ENCODE results near the gene YWHAB. TPM values are rescaled to one million over a fixed set of nuclear protein-coding genes. Genes with fewer than 3 reads are reported as not detected.
"Not testable (repeated sequence)": the region's sequence is repeated elsewhere in the genome, so short reads cannot be mapped to it uniquely, and the experiment has no call there.

The YWHAB gene
- total and polyA plus RNA-seq, 2 donors (not counting 3 experiments of a cell fraction or from before 2014, with no cell fraction given), result 65.9 to 255 TPM

GRCh38 chr20:44869471-44869870 lies 16.0 kb upstream of the YWHAB start:
- Histone ChIP-seq H3K4me1 (ENCODE audit: control insufficient read depth, extremely low read depth, insufficient read depth, low read length) (no peaks in the 10 kb centered on the region), H3K9me3 (replicated peaks; ENCODE audit: control insufficient read depth, insufficient read depth, low read length) (no peaks in the 10 kb centered on the region), H3K36me3 (ENCODE audit: control insufficient read depth in 2 of 2, extremely low read depth in 1 of 2, insufficient read depth in 2 of 2, low read length in 2 of 2) (no peaks in the 10 kb centered on the region), H2AFZ (ENCODE audit: low read depth, low read length) (no peak overlapping the region), H3K4me3 (replicated peaks in 1 of 3; ENCODE audit: insufficient read depth in 1 of 3, low read depth in 1 of 3, low read length in 3 of 3) (no peak overlapping the region), H3K4me2 (ENCODE audit: insufficient read depth, low read length) (no peak overlapping the region), H3K9me1 (replicated peaks; ENCODE audit: control insufficient read depth, extremely low read depth, insufficient read depth, low read length) (no peaks in the 10 kb centered on the region), H3K27me3 (ENCODE audit: control insufficient read depth in 2 of 2, insufficient read depth in 2 of 2, low read length in 2 of 2) (peaks cover 8 to 14% of the 10 kb centered on the region in 2 experiments), H3K9ac (replicated peaks; ENCODE audit: extremely low read depth, insufficient read depth, low read length) (no peak overlapping the region), H3K27ac (ENCODE audit: insufficient read depth, low read depth, low read length) (no peak overlapping the region), H4K20me1 (replicated peaks; ENCODE audit: control insufficient read depth, extremely low read depth, insufficient read depth, low read length) (no peaks in the 10 kb centered on the region), H3K79me2 (ENCODE audit: control insufficient read depth, insufficient read depth, low read length) (no peaks in the 10 kb centered on the region)
- FAIRE-seq (no peak), DNase-seq (ENCODE audit: low read depth, low spot score) (no peak)
- BruUV-seq (replicated peaks), result no TSS peak
- POLR2A ChIA-PET, result no interaction called here
- intact Hi-C loops (cut with micrococcal nuclease) (loop anchor here (5.0 kb wide), 1 partner anchor 487 kb away; no protein-coding TSS in a partner anchor), dilution Hi-C loops (cut with MboI; ENCODE audit: extremely low pct_ligation_motif_present, low sequenced_read_pairs) (no loop called here)
- TF ChIP-seq MAX (IDR thresholded peaks at IDR 0.05; ENCODE audit: insufficient read depth, insufficient read length) (no peak), POLR2AphosphoS5 (IDR thresholded peaks at IDR 0.05; ENCODE audit: insufficient read depth, low read depth, low read length) (no peak), GATA2 (IDR thresholded peaks at IDR 0.05; ENCODE audit: insufficient read depth, insufficient read length, low read depth, low read length) (no peak)
- CTCF ChIA-PET, result interaction anchor here (0.7 to 5.5 kb wide), 3 partner anchors 122 to 185 kb away, joined by 3 to 106 read pairs (median 3); partner anchors contain the start of gene KCNK15

GRCh38 chr20:44882360-44882759 lies 3.1 kb upstream of the YWHAB start:
- H3K9ac ChIP-seq (replicated peaks; ENCODE audit: extremely low read depth, insufficient read depth, low read length); H3K9me3 ChIP-seq (replicated peaks; ENCODE audit: control insufficient read depth, insufficient read depth, low read length); FAIRE-seq; dilution Hi-C loops (cut with MboI; ENCODE audit: extremely low pct_ligation_motif_present, low sequenced_read_pairs); H3K9me1 ChIP-seq (replicated peaks; ENCODE audit: control insufficient read depth, extremely low read depth, insufficient read depth, low read length); H4K20me1 ChIP-seq (replicated peaks; ENCODE audit: control insufficient read depth, extremely low read depth, insufficient read depth, low read length); H3K4me3 ChIP-seq (replicated peaks in 1 of 3; ENCODE audit: insufficient read depth in 1 of 3, low read depth in 1 of 3, low read length in 3 of 3); H3K4me2 ChIP-seq (ENCODE audit: insufficient read depth, low read length); H3K36me3 ChIP-seq (ENCODE audit: control insufficient read depth in 2 of 2, extremely low read depth in 1 of 2, insufficient read depth in 2 of 2, low read length in 2 of 2); H3K27ac ChIP-seq (ENCODE audit: insufficient read depth, low read depth, low read length); DNase-seq (ENCODE audit: low read depth, low spot score); BruUV-seq (replicated peaks); H3K27me3 ChIP-seq (ENCODE audit: control insufficient read depth in 2 of 2, insufficient read depth in 2 of 2, low read length in 2 of 2); POLR2A ChIA-PET; H2AFZ ChIP-seq (ENCODE audit: low read depth, low read length): not testable (repeated sequence)
- intact Hi-C loops (cut with micrococcal nuclease), result loop anchor here (10.0 kb wide), 3 partner anchors 408 to 1812 kb away; partner anchors contain the start of gene TTPAL
- Histone ChIP-seq H3K4me1 (ENCODE audit: control insufficient read depth, extremely low read depth, insufficient read depth, low read length) (peaks cover 12% of the 10 kb centered on the region), H3K79me2 (ENCODE audit: control insufficient read depth, insufficient read depth, low read length) (peaks cover 20% of the 10 kb centered on the region)
- CTCF ChIA-PET, result interaction anchor here (0.7 kb wide), 1 partner anchor 201 kb away, joined by 4 read pairs; no protein-coding TSS in a partner anchor
